ENCODE measurements around the gene FOXC2. TPM values are rescaled to one million over a fixed set of nuclear protein-coding genes. Genes with fewer than 3 reads are reported as not detected.

FOXC2 gene
- polyA plus RNA-seq, 1 donor (not counting 4 experiments of a cell fraction or from before 2014, with no cell fraction given) = not detected

GRCh38 chr16:86580791-86581170 lies 14.2 kb downstream of the FOXC2 start:
- H3K79me2 ChIP-seq (ENCODE audit: control insufficient read depth, insufficient read depth, low read length) = no peaks in the 10 kb centered on the region
- H3K4me3 ChIP-seq (ENCODE audit: control insufficient read depth in 2 of 3, extremely low read depth in 1 of 3, insufficient read depth in 2 of 3, low read depth in 1 of 3, low read length in 3 of 3) = no peak overlapping the region
- no peak overlapping the region for H3K9ac ChIP-seq (ENCODE audit: control insufficient read depth, extremely low read depth, insufficient read depth, low read length)
- no peaks in the 10 kb centered on the region for H3K9me1 ChIP-seq (ENCODE audit: control insufficient read depth, extremely low read depth, insufficient read depth, low read length)
- no peak overlapping the region for H3K27ac ChIP-seq (ENCODE audit: control insufficient read depth, insufficient read depth, low read length)
- DNase-seq (ENCODE audit: low read depth, low spot score) (no peak), FAIRE-seq (no peak)
- H3K4me2 ChIP-seq (ENCODE audit: control insufficient read depth, extremely low read depth, insufficient read depth, low read depth, low read length) = no peak overlapping the region
- H3K36me3 ChIP-seq (ENCODE audit: control insufficient read depth in 2 of 2, extremely low read depth in 1 of 2, insufficient read depth in 2 of 2, low read length in 2 of 2) = no peaks in the 10 kb centered on the region
- dilution Hi-C loops (cut with MboI; ENCODE audit: extremely low pct_ligation_motif_present, low sequenced_read_pairs) = no loop called here
- peaks cover 12% of the 10 kb centered on the region for H3K4me1 ChIP-seq (ENCODE audit: control insufficient read depth, extremely low read depth, insufficient read depth, low read length)
- peaks cover 16% of the 10 kb centered on the region for H3K27me3 ChIP-seq (ENCODE audit: control insufficient read depth, extremely low read depth, insufficient read depth, low read length)
- no peak overlapping the region for H2AFZ ChIP-seq (ENCODE audit: control insufficient read depth, low read length)
- no peaks in the 10 kb centered on the region for H3K9me3 ChIP-seq (ENCODE audit: control insufficient read depth, low read depth, low read length)
- TF ChIP-seq CTCF (optimal IDR thresholded peaks at IDR 0.05 in 1 of 3, IDR thresholded peaks at IDR 0.05 in 1 of 3, conservative IDR thresholded peaks at IDR 0.05 in 1 of 3; ENCODE audit: extremely low read depth in 1 of 3, insufficient read depth in 2 of 3, low read length in 3 of 3) = no peak
- no peak for TF ChIP-seq EZH2 (IDR thresholded peaks at IDR 0.05; ENCODE audit: low read length)
- H4K20me1 ChIP-seq (ENCODE audit: control insufficient read depth, extremely low read depth, insufficient read depth, low read length) = no peaks in the 10 kb centered on the region

- dilution Hi-C loops (cut with MboI; ENCODE audit: extremely low pct_ligation_motif_present, low sequenced_read_pairs) = no loop called here
- H4K20me1 ChIP-seq (ENCODE audit: control insufficient read depth, extremely low read depth, insufficient read depth, low read length) = no peaks in the 10 kb centered on the region
- no peak overlapping the region for H3K4me3 ChIP-seq (ENCODE audit: control insufficient read depth in 2 of 3, extremely low read depth in 1 of 3, insufficient read depth in 2 of 3, low read depth in 1 of 3, low read length in 3 of 3)
- DNase-seq (ENCODE audit: low read depth, low spot score) = no peak
- peaks cover 16% of the 10 kb centered on the region for H3K27me3 ChIP-seq (ENCODE audit: control insufficient read depth, extremely low read depth, insufficient read depth, low read length)
- H3K27ac ChIP-seq (ENCODE audit: control insufficient read depth, insufficient read depth, low read length) = no peak overlapping the region
- H3K4me1 ChIP-seq (ENCODE audit: control insufficient read depth, extremely low read depth, insufficient read depth, low read length) = peaks cover 9% of the 10 kb centered on the region
- TF ChIP-seq CTCF (optimal IDR thresholded peaks at IDR 0.05 in 1 of 3, IDR thresholded peaks at IDR 0.05 in 1 of 3, conservative IDR thresholded peaks at IDR 0.05 in 1 of 3; ENCODE audit: extremely low read depth in 1 of 3, insufficient read depth in 2 of 3, low read length in 3 of 3) = no peak
- no peak for TF ChIP-seq EZH2 (IDR thresholded peaks at IDR 0.05; ENCODE audit: low read length)
- H3K9ac ChIP-seq (ENCODE audit: control insufficient read depth, extremely low read depth, insufficient read depth, low read length) = no peak overlapping the region
- no peak overlapping the region for H3K4me2 ChIP-seq (ENCODE audit: control insufficient read depth, extremely low read depth, insufficient read depth, low read depth, low read length)
- no peaks in the 10 kb centered on the region for H3K9me3 ChIP-seq (ENCODE audit: control insufficient read depth, low read depth, low read length)
- no peak overlapping the region for H2AFZ ChIP-seq (ENCODE audit: control insufficient read depth, low read length)
- no peaks in the 10 kb centered on the region for H3K36me3 ChIP-seq (ENCODE audit: control insufficient read depth in 2 of 2, extremely low read depth in 1 of 2, insufficient read depth in 2 of 2, low read length in 2 of 2)
- no peaks in the 10 kb centered on the region for H3K79me2 ChIP-seq (ENCODE audit: control insufficient read depth, insufficient read depth, low read length)
- no peaks in the 10 kb centered on the region for H3K9me1 ChIP-seq (ENCODE audit: control insufficient read depth, extremely low read depth, insufficient read depth, low read length)
- no peak for FAIRE-seq
These were observed 14.8 kb downstream of the FOXC2 start for GRCh38 chr16:86581458-86581857.
